Measurements from ENCODE around the gene SNX5.

SNX5 gene

DNA sequence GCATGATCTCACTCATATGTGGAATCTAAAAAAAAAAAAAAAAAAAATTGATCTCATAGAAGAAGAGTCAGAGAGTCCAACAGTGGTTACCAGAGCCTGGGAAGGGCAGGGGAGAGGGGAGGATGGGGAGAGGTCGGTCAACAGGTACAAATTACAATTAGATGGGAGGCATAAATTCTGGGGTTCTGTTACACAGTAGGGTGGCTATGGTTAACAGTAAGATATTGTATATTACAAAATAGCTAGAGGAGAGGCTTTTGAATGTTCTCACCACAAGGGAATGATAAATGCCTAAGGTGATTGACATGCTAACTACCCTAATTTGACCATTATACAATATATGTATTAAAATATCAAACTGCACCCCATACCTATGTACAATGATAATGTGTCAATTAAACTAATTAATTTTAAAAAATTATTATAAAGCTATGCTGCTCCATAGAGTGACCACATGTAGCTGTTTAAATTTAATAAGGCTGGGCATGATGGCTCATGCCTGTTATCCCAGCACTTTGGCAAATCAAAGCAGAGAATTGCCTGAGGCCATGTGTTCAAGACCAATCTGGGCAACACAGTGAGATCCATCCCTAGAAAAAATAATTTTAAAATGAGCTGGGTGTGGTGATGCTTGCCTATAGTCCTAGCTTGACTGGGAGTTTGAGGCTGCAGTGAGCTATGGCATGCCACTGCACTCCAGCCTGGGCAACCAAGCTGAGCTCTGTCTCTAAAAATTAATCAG, 70.9 kb downstream of the SNX5 start:
- H3K4me3 ChIP-seq (ENCODE audit: low read depth, low read length): no peak overlapping the region
- TF ChIP-seq, protein P1, sequence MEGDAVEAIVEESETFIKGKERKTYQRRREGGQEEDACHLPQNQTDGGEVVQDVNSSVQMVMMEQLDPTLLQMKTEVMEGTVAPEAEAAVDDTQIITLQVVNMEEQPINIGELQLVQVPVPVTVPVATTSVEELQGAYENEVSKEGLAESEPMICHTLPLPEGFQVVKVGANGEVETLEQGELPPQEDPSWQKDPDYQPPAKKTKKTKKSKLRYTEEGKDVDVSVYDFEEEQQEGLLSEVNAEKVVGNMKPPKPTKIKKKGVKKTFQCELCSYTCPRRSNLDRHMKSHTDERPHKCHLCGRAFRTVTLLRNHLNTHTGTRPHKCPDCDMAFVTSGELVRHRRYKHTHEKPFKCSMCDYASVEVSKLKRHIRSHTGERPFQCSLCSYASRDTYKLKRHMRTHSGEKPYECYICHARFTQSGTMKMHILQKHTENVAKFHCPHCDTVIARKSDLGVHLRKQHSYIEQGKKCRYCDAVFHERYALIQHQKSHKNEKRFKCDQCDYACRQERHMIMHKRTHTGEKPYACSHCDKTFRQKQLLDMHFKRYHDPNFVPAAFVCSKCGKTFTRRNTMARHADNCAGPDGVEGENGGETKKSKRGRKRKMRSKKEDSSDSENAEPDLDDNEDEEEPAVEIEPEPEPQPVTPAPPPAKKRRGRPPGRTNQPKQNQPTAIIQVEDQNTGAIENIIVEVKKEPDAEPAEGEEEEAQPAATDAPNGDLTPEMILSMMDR (IDR thresholded peaks at IDR 0.05; ENCODE audit: low read depth, low read length, missing control alignments): no peak
- DNase-seq (ENCODE audit: low read depth): no peak

DNA sequence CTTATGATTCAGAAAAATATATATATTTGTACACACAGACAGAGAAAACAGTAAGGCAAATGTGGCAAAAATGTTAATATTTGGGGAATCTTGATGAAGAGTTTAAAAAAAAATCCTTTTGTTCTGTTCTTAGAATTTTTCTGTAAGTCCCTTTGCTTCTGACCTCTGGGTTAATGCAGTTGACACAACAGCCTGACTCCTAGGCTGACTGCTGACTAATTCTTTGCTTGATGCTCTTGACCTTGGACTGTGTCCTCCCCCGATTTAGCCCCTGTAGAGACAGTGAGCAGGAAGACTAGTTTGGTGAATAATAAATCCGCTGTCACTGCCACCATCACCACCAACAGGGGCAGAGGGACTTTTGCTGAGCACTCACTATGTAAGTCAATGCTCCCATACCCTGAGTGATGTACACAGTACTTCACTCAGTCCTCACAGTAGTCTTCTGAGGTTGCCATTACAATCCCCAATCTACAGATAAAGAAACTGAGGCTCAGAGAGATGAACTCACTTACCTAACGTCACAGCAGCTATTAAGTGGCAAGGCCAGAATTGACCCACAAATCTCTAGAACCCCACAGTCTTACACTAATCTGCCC, 71.7 kb downstream of the SNX5 start:
- TF ChIP-seq, protein P1 (IDR thresholded peaks at IDR 0.05; ENCODE audit: low read depth, low read length, missing control alignments): no peak
- peak; percentile 33 for DNase-seq (ENCODE audit: low read depth)
- H3K4me3 ChIP-seq (ENCODE audit: low read depth, low read length): no peak overlapping the region

DNA sequence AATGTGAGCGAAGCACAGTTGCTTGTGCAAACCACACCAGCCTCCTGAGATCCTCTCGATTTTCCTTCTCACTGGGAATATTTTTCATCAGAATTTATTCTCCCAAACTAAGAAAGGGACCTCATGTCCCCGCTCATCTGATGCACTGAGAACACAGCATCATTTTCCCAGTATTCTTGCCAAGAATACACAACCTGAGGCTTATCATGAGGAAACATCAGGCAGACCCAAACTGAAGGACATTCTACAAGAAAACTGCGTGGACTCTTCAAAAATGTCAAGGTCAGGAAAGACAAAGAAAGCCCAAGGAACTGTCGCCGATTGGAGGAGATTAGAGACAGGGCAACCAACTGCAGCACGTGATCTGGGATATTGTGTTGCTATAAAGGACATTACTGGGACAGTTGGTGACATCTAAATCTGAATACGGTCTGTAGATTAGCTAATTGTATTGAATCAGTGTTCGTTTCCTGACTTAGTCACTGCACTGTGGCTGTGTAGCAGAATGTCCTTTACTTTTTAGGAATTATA, 72.3 kb downstream of the SNX5 start:
- TF ChIP-seq, protein P1 (IDR thresholded peaks at IDR 0.05; ENCODE audit: low read depth, low read length, missing control alignments): no peak
- DNase-seq (ENCODE audit: low read depth): no peak

DNA sequence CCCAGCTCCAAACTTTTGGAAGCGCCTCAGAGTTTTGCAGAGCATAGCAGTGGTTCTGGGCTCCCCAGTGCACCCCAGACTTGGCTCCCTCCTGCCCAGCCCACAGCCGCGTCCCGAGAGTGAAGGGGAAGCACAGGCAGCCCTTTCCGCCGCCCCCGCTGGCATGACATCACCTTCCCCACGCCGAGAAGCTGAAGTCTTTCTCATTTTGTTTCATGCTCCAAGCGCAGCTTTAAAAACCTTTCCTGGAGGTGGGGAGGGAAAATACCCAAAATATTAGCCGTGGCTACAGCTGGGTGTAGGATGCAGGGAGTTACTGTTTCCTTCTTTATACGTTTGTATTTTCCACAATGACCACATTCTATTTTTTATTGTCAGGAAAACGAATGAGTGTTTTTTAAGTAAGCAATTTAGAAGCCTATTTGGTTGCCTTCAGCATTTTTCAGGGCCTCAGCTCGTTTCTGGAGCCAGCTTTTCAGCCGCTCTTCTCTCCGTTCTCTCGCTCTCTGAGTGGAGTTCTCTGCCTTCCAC, 72.9 kb downstream of the SNX5 start:
- TF ChIP-seq, protein P1 (IDR thresholded peaks at IDR 0.05; ENCODE audit: low read depth, low read length, missing control alignments): no peak
- H3K4me3 ChIP-seq (ENCODE audit: low read depth, low read length): peak overlapping the region; percentile 38
- DNase-seq (ENCODE audit: low read depth): no peak

More for the DNA sequence above, 72.3 kb downstream of the SNX5 start:
- no peak overlapping the region for H3K4me3 ChIP-seq (ENCODE audit: low read depth, low read length)

DNA sequence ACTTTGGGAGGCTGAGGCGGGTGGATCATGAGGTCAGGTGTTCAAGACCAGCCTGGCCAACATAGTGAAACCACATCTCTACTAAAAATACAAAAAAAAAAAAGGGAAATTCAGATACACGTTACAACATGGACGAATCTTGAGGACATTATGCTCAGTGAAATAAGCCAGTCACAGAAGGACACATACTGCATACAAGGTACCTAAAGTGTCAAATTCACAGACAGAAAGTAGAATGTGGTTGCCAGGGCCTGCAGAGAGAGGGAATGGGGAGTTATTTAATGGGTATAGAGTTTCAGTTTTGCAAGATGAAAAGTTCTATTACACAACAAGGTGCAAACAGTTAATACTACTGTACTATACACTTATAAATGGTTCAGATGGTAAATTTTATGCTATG, 75.1 kb downstream of the SNX5 start:
- H3K4me3 ChIP-seq (ENCODE audit: low read depth, low read length): no peak overlapping the region
- no peak for DNase-seq (ENCODE audit: low read depth)
- TF ChIP-seq, protein P1 (IDR thresholded peaks at IDR 0.05; ENCODE audit: low read depth, low read length, missing control alignments): no peak

DNA sequence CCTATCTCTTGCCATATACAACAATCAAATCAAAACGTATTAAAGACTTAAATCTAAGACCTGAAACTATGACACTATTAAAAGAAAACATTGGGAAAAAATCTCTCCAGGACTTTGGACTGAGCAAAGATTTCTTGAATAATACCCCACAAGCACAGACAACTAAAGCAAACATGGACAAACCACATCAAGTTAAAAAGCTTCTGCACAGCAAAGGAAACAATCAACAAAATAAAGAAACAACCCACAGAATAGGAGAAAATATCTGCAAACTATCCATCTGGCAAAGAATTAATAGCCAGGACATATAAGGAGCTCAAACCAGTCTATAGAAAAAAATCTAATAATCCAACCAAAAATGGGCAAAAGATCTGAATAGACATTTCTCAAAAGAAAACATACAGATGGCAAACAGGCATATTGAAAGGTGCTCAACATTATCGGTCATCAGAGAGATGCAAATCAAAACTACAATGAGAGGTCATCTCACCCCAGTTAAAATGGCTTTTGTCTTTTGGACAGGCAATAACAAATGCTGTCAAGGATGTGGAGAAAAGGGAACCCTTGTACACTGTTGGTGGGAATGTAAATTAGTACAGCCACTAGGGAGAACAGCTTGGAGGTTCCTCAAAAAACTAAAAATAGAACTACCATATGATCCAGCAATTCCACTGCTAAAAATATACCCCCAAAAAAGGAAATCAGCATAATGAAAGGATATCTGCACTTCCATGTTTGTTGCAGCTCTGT, 76.2 kb downstream of the SNX5 start:
- DNase-seq (ENCODE audit: low read depth): no peak
- no peak overlapping the region for H3K4me3 ChIP-seq (ENCODE audit: low read depth, low read length)
- TF ChIP-seq, protein P1 (IDR thresholded peaks at IDR 0.05; ENCODE audit: low read depth, low read length, missing control alignments): no peak

Measured in GM12864 (cell line).